ENCODE measurements around the gene FIP1L1.

Gene FIP1L1

DNA sequence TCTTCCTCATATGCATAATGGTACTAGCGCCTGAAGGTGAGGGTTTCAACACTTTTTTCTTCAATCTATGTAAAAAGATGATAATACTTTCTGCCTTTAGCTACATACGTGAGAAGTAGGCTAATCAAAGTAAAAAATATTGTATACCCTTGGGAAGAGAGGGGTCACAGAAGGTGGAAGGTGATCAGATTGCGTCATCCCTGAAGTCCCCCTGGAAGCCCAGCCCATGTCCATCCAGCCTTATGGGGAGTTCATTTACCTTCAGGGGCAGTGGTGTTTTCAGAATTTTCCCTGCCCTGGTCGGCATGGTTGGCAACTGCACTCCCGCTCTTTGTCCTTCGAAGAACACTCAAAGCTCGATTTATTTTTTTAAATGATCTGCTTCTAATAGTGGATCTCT lies 129.6 kb downstream of the FIP1L1 start:
- DNase-seq = no peak

DNA sequence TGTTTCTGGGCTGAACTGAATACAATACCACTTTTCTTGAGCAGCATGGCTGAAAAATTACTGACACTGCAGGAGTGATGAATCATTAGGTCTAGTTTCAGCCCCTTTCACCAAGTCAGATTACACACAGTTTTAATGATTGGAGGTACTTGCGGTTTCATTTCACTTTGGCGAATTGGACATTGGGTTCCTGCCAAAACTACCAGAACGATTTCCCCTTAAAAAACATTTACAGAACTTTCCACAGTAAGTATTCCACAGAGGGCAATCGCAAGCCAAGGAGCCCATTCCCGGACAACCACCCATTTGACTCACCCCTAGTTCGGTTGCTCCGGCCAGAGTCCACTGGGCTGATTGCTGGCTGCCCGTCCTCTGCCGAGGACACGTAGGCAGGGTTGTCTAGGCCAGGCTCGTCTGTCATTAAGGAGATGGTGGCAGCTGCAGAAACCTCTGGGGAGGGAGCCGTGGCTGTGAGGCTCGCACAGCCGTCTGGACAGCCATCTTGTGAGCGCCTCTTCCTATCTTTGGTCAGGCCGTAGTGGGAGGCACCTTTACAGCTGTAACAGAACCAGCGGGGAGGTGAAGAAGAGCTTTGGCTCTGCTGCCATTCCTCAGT lies 130.3 kb downstream of the FIP1L1 start:
- DNase-seq = no peak

DNA sequence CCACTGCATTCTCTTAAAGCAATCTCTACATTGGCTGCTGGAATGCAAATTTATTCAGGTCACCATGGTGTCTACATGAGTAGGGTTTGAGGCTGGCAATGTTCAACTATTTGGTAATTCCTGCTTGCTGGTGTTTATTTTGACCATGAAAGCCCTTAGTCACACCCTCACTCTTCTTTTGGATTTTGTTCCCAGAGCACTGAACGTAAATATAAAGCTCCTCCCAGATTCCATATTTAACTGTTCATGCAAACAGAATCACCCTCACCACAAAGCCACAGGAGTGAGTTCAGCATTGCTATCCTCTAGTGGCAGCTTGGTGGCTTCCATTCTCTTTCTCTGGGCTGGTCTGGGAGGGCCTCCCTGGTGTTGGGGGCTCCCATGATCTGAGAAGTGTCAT lies 131.0 kb downstream of the FIP1L1 start:
- DNase-seq = no peak

DNA sequence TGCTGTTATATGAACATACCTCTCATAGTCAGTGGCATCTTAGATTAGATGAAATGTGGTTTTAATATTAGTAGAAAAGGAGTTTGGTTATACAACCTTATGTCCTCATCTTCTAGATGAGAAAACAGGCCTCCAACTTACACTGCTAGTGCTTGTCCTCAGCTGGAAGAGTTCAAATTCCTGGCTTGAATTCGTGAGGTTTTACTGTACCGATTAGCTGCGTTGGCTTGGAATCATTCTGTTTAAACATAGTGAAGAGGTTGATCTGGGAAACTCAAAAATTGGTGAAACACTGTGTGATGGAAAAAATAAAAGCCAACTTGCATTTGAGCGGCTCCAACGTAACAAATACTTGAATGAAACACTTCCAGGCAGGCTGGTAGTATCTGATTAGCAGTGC lies 132.9 kb downstream of the FIP1L1 start:
- DNase-seq = no peak
